K562 (cell line): Measurements from ENCODE around the gene PPT1. TPM values are rescaled to one million over a fixed set of nuclear protein-coding genes. Genes with fewer than 3 reads are reported as not detected.
A peak's percentile ranks its signal among the peaks of the same experiment; 100 is the strongest.

Experiments
- CEBPG ChIP-seq, 3 experiments: fragments of 200-800 bp in 1 of 3; sonication (Bioruptor generic) in 1 of 3; sonication (generic) in 1 of 3; formaldehyde crosslinking in 1 of 3; IDR thresholded peaks in 2 of 3; conservative IDR thresholded peaks in 1 of 3; 2 replicates each; pipeline versions ENCODE4 v1.6.1 to v1.8.0; 2016 to 2022; ENCODE audit warnings: missing compliant biosample characterization in 2 of 3, missing genetic modification characterization in 2 of 3, mild to moderate bottlenecking in 1 of 3, missing genetic modification reagents in 1 of 3
- L3MBTL2 ChIP-seq: fragments of 450-650 bp; IDR thresholded peaks from 2 replicates; pipeline ENCODE4 v1.6.1; 2016; ENCODE audit warnings: mild to moderate bottlenecking, moderate library complexity
- MEF2D ChIP-seq: conservative IDR thresholded peaks from 2 replicates; pipeline ENCODE4 v1.6.1; 2016; ENCODE audit warnings: low read depth, missing genetic modification characterization, missing compliant biosample characterization
- NR2F6 ChIP-seq: fragments of 450-650 bp; formaldehyde crosslinking; IDR thresholded peaks from 2 replicates; pipeline ENCODE4 v1.4.0; 2020; ENCODE audit warnings: mild to moderate bottlenecking
- REST ChIP-seq, 2 experiments: fragments of 450-650 bp; formaldehyde crosslinking in 1 of 2; IDR thresholded peaks; 2 replicates each; pipeline versions ENCODE4 v1.4.0 to v1.6.1; 2014 to 2020; ENCODE audit warnings: mild to moderate bottlenecking in 2 of 2, borderline replicate concordance in 1 of 2, low read depth in 1 of 2
- SMARCB1 ChIP-seq: IDR thresholded peaks from 2 replicates; pipeline ENCODE4 v1.6.1; 2011; ENCODE audit warnings: improper control_type of control experiment, low read depth; ENCODE audit not compliant: insufficient read length
- SMARCE1 ChIP-seq: fragments of 450-650 bp; IDR thresholded peaks from 2 replicates; pipeline ENCODE4 v1.7.1; 2016; ENCODE audit warnings: mild to moderate bottlenecking
- SRSF9 ChIP-seq: fragments of 200-400 bp; formaldehyde crosslinking; IDR thresholded peaks from 2 replicates; pipeline ENCODE4 v1.6.1; 2017; ENCODE audit warnings: low read depth, low read length, borderline replicate concordance
- TBL1XR1 ChIP-seq, 2 experiments: IDR thresholded peaks; 2 replicates each; pipeline ENCODE4 v1.6.1; 2012; ENCODE audit warnings: improper control_type of control experiment in 2 of 2, low read length in 2 of 2, mild to moderate bottlenecking in 1 of 2
- ZNF12 ChIP-seq: sonication (generic); formaldehyde crosslinking; IDR thresholded peaks from 2 replicates; pipeline ENCODE4 v1.4.0; 2020; ENCODE audit warnings: mild to moderate bottlenecking, missing genetic modification reagents
- ZNF143 ChIP-seq: sonication (generic); formaldehyde crosslinking; IDR thresholded peaks from 2 replicates; pipeline ENCODE4 v1.9.0; 2022; ENCODE audit warnings: mild to moderate bottlenecking, missing genetic modification reagents
- ZNF354B ChIP-seq: fragments of 250-450 bp; sonication (Bioruptor Pico); IDR thresholded peaks from 2 replicates; pipeline ENCODE4 v1.4.0; 2020
- ZNF507 ChIP-seq: conservative IDR thresholded peaks from 2 replicates; pipeline ENCODE4 v1.6.1; 2017; ENCODE audit warnings: missing genetic modification characterization, missing compliant biosample characterization
- ZNF766 ChIP-seq: fragments of 200-800 bp; sonication (Bioruptor generic); conservative IDR thresholded peaks from 2 replicates; pipeline ENCODE4 v1.6.1; 2016; ENCODE audit warnings: missing genetic modification characterization, missing compliant biosample characterization
- polyA plus RNA-seq, 8 experiments: library from polyadenylated mRNA; depleted of rRNA in 4 of 8; stranded (reverse) in 5 of 8; unstranded in 3 of 8; fragments of >200 nt; fragmentation: Nextera tagmentation in 2 of 8; fragmentation: Illumina TruSeq in 1 of 8; extraction: Ambion mirVana in 2 of 8; extraction: Trizol in 1 of 8; gene quantifications; 2 replicates each; pipeline versions ENCODE4 v1.2.1 to v1.2.3, GENCODE V29; 2011 to 2014; ENCODE audit warnings: inconsistent platforms in 1 of 8, missing spikeins in 1 of 8
- total RNA-seq, 7 experiments: library from RNA; depleted of rRNA in 6 of 7; stranded (reverse); fragments of >200 nt in 6 of 7; fragmentation: Illumina TruSeq in 2 of 7; extraction: Trizol in 2 of 7; gene quantifications; 2 replicates each; pipeline versions ENCODE4 v1.2.1 to v1.2.3, GENCODE V29; 2011 to 2021; ENCODE audit warnings: low replicate concordance in 1 of 7
- TF ChIP-seq, protein P1 (sequence below): sonication (generic); formaldehyde crosslinking; IDR thresholded peaks from 2 replicates; pipeline ENCODE4 v1.8.0; 2022; ENCODE audit warnings: mild to moderate bottlenecking, missing genetic modification reagents

Gene PPT1
- total and polyA plus RNA-seq, 9 of the 15 experiments (the other 6 are each of a cell fraction or from before 2014, with no cell fraction given), result 72.2 to 285 (median 143) TPM

DNA sequence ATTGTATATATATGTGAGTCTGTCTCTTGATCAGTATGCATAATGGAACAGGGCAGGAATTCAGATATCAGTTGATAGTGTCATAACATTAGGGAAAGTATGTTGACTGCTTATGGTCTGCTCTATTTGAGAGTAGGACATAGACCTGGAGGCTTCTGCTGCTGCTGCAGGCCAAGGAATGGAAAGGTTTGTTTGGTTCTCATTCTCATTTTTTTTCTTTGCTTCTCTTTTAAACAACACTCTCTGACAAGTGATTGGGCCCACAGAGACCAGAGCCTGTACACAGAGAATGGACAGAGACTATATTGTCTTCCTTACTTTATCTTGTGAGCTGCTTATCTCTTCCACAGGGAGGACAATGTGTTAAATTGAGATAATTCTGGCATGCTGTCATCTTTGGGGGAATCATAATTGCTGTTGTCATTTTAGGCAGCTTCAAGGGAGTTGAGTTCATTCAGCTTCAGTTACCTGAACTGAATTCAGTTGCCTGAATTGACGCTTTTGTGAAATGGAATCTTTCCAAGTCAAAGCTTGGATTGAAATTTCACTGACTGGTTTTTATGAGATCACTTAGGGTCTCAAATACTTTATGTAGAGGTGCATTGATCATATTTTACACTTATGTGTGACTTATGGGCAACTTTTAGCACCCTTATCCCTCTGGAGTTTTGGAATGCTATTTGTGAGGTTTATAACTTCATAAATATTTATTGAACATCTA is 39.6 kb downstream of the PPT1 start (continued):
- TF ChIP-seq REST (IDR thresholded peaks at IDR 0.05; ENCODE audit: borderline replicate concordance) (peak; percentile 27; the same call in 1 of the 2 replicates), REST (CRISPR knock-in tag; IDR thresholded peaks at IDR 0.05; ENCODE audit: low read depth) (no peak), ZNF766 (peak; percentile 79), CEBPG (CRISPR knock-in tag; IDR thresholded peaks at IDR 0.05) (0 out of 2 replicates have a peak, but pooled peaks have one; percentile 15), CEBPG (tag; conservative IDR thresholded peaks at IDR 0.05 in 1 of 2, IDR thresholded peaks at IDR 0.05 in 1 of 2) (no peak; a peak in 1 of 4 replicates), ZNF12 (no peak), L3MBTL2 (0 out of 2 replicates have a peak, but pooled peaks have one; percentile 16), SMARCE1 (peak; percentile 100), ZNF507 (tag) (no peak), TBL1XR1 (IDR thresholded peaks at IDR 0.05; ENCODE audit: low read length in 2 of 2) (peak; percentile 71 to 98; a peak in 3 of 4 replicates), ZNF354B (0 out of 2 replicates have a peak, but pooled peaks have one; percentile 35), NR2F6 (CRISPR knock-in tag) (no peak), SRSF9 (no peak), ZNF143 (CRISPR knock-in tag) (no peak), MEF2D (tag) (peak; percentile 81), SMARCB1 (peak; percentile 83)
- TF ChIP-seq, protein P1, sequence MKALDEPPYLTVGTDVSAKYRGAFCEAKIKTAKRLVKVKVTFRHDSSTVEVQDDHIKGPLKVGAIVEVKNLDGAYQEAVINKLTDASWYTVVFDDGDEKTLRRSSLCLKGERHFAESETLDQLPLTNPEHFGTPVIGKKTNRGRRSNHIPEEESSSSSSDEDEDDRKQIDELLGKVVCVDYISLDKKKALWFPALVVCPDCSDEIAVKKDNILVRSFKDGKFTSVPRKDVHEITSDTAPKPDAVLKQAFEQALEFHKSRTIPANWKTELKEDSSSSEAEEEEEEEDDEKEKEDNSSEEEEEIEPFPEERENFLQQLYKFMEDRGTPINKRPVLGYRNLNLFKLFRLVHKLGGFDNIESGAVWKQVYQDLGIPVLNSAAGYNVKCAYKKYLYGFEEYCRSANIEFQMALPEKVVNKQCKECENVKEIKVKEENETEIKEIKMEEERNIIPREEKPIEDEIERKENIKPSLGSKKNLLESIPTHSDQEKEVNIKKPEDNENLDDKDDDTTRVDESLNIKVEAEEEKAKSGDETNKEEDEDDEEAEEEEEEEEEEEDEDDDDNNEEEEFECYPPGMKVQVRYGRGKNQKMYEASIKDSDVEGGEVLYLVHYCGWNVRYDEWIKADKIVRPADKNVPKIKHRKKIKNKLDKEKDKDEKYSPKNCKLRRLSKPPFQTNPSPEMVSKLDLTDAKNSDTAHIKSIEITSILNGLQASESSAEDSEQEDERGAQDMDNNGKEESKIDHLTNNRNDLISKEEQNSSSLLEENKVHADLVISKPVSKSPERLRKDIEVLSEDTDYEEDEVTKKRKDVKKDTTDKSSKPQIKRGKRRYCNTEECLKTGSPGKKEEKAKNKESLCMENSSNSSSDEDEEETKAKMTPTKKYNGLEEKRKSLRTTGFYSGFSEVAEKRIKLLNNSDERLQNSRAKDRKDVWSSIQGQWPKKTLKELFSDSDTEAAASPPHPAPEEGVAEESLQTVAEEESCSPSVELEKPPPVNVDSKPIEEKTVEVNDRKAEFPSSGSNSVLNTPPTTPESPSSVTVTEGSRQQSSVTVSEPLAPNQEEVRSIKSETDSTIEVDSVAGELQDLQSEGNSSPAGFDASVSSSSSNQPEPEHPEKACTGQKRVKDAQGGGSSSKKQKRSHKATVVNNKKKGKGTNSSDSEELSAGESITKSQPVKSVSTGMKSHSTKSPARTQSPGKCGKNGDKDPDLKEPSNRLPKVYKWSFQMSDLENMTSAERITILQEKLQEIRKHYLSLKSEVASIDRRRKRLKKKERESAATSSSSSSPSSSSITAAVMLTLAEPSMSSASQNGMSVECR (CRISPR knock-in tag), result 0 out of 2 replicates have a peak, but pooled peaks have one; percentile 36
